Karpas-422 (cell line): Measurements from ENCODE around the gene XYLT1. TPM values are rescaled to one million over a fixed set of nuclear protein-coding genes. Genes with fewer than 3 reads are reported as not detected.

Experiments
- DNase-seq: peaks from one replicate; pipeline ENCODE4 v3.0.0-alpha.2; 2015
- H2AFZ ChIP-seq: fragments of 200-600 bp; sonication (generic); 2 replicates; pipeline ENCODE4 v1.6.1; 2014; ENCODE audit warnings: antibody characterized with exemption, low read length, mixed read lengths
- H3K27ac ChIP-seq: fragments of 200-600 bp; sonication (generic); 2 replicates; pipeline ENCODE4 v1.5.1; 2014; ENCODE audit warnings: mild to moderate bottlenecking, low read length, moderate library complexity
- H3K27me3 ChIP-seq: fragments of 200-600 bp; sonication (generic); 2 replicates; pipeline ENCODE4 v1.6.1; 2014; ENCODE audit warnings: low read length, mixed read lengths
- H3K36me3 ChIP-seq: fragments of 200-600 bp; sonication (generic); 2 replicates; pipeline ENCODE4 v1.6.1; 2014; ENCODE audit warnings: low read length, mixed read lengths; ENCODE audit not compliant: insufficient read depth
- H3K4me1 ChIP-seq: fragments of 200-600 bp; sonication (generic); 2 replicates; pipeline ENCODE4 v1.6.1; 2014; ENCODE audit warnings: mild to moderate bottlenecking, low read length, mixed read lengths
- H3K4me2 ChIP-seq: fragments of 200-600 bp; sonication (generic); 2 replicates; pipeline ENCODE4 v1.6.1; 2014; ENCODE audit warnings: low read length, low read depth, mild to moderate bottlenecking; ENCODE audit not compliant: poor library complexity, severe bottlenecking
- H3K4me3 ChIP-seq: fragments of 200-600 bp; sonication (generic); 2 replicates; pipeline ENCODE4 v1.5.1; 2014; ENCODE audit warnings: mild to moderate bottlenecking, antibody characterized with exemption, low read length, mixed read lengths
- H3K79me2 ChIP-seq: fragments of 200-600 bp; sonication (generic); 2 replicates; pipeline ENCODE4 v1.6.1; 2014; ENCODE audit warnings: mild to moderate bottlenecking, low read length, mixed read lengths
- H3K9ac ChIP-seq: fragments of 200-600 bp; sonication (generic); 2 replicates; pipeline ENCODE4 v1.6.0; 2014; ENCODE audit warnings: low read length
- H3K9me2 ChIP-seq: fragments of 200-600 bp; sonication (generic), shearing (Covaris generic); replicated peaks from 2 replicates; pipeline ENCODE4 v1.6.0; 2014; ENCODE audit warnings: mild to moderate bottlenecking, low read length, moderate library complexity; ENCODE audit not compliant: insufficient read depth
- H3K9me3 ChIP-seq: fragments of 300-700, 200-600 bp; sonication (generic); 2 replicates; pipeline ENCODE4 v1.6.1; 2014; ENCODE audit warnings: low read length, mixed read lengths
- H4K20me1 ChIP-seq: fragments of 200-600 bp; sonication (generic); 2 replicates; pipeline ENCODE4 v1.6.1; 2014; ENCODE audit warnings: mild to moderate bottlenecking, antibody characterized with exemption, low read length, low read depth; ENCODE audit not compliant: insufficient read depth
- total RNA-seq: library from RNA; depleted of rRNA; stranded (reverse); fragments of >200 nt; shearing (Covaris generic); gene quantifications from 2 replicates; pipeline ENCODE4 v1.2.3, GENCODE V29; 2014; ENCODE audit warnings: low replicate concordance

XYLT1 gene
- total RNA-seq, 1 experiment from 2014 or later: 11.8 TPM

DNA sequence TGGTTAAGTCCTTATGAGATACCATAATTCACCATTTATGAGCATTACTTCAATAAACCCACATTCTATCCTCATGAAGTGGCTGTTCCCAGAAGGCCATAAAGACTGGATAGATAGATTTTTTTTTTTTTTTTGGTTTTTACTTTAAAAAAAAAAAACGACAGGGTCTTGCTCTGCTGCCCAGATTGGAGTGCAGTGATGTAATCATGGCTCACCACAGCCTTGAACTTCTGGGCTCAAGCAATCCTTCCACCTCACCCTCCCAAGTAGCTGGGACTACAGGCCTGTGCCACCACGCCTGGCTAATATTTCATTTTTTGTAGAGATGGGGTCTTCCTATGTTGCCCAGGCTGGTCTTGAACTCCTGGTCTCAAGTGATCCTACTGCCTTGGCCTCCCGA is 102.3 kb downstream of the XYLT1 start:
- Histone ChIP-seq H2AFZ (no peak overlapping the region), H3K27ac (no peak overlapping the region), H3K4me2 (no peak overlapping the region), H3K9me2 (no peaks in the 10 kb centered on the region), H3K79me2 (peaks cover 3% of the 10 kb centered on the region; the same call in 1 of the 2 replicates), H3K9ac (no peak overlapping the region), H3K4me1 (peaks cover 46% of the 10 kb centered on the region), H3K9me3 (no peaks in the 10 kb centered on the region), H4K20me1 (peaks cover 42% of the 10 kb centered on the region; the same call in 1 of the 2 replicates), H3K4me3 (no peak overlapping the region), H3K27me3 (no peaks in the 10 kb centered on the region), H3K36me3 (no peaks in the 10 kb centered on the region)
- no peak for DNase-seq

DNA sequence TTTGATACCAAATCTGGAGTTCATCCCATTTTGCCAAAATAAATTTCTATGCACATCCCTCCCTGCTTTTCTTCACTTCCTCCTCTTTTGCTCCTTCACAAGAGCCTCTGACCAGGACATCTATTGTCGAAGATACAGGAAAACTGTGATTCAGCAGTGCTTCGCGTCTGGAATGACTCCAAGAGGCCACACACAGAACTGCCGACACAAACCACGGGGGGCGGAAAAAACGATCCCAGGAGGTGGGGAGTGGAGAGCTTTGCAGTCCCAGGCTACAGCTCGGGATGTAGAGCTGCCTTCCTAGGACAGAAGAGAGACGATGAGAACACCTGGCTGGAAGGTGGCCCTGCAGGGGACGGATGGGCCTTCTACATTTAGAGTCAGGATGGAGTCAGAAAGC is 102.8 kb downstream of the XYLT1 start:
- Histone ChIP-seq H4K20me1 (peaks cover 39% of the 10 kb centered on the region; the same call in 1 of the 2 replicates), H3K79me2 (peaks cover 3% of the 10 kb centered on the region; the same call in 1 of the 2 replicates), H3K9ac (no peak overlapping the region), H3K9me2 (no peaks in the 10 kb centered on the region), H2AFZ (no peak overlapping the region), H3K27me3 (no peaks in the 10 kb centered on the region), H3K27ac (no peak overlapping the region), H3K4me1 (peaks cover 46% of the 10 kb centered on the region), H3K36me3 (no peaks in the 10 kb centered on the region), H3K4me2 (no peak overlapping the region), H3K4me3 (no peak overlapping the region), H3K9me3 (no peaks in the 10 kb centered on the region)
- DNase-seq: no peak

DNA sequence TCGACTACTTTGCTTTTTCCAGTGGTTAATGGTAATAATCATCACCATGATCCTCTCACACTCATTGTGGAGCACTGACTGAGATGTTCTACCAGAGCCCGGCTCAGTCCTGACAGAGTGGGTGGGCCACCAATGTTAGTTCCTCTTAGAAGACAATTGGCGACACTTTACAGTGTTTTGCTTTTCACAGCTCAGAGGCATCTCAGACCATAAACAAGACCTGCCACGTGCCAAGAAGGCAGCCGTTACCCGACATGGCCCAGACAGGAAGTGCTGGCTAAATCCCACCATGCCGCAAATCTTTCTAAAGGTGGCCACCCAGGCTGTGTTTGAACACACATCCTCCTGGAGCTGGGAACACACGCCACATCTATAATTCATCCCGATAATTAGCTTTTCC is 103.7 kb downstream of the XYLT1 start:
- no peaks in the 10 kb centered on the region for H3K9me2 ChIP-seq
- peaks cover 3% of the 10 kb centered on the region; the same call in 1 of the 2 replicates for H3K79me2 ChIP-seq
- no peak overlapping the region for H3K4me3 ChIP-seq
- peaks cover 44% of the 10 kb centered on the region; the same call in 1 of the 2 replicates for H4K20me1 ChIP-seq
- H3K4me1 ChIP-seq: peaks cover 51% of the 10 kb centered on the region
- no peak overlapping the region for H3K9ac ChIP-seq
- no peak overlapping the region for H2AFZ ChIP-seq
- no peaks in the 10 kb centered on the region for H3K9me3 ChIP-seq
- no peaks in the 10 kb centered on the region for H3K27me3 ChIP-seq
- H3K4me2 ChIP-seq: no peak overlapping the region
- no peak for DNase-seq
- no peaks in the 10 kb centered on the region for H3K36me3 ChIP-seq
- no peak overlapping the region for H3K27ac ChIP-seq

DNA sequence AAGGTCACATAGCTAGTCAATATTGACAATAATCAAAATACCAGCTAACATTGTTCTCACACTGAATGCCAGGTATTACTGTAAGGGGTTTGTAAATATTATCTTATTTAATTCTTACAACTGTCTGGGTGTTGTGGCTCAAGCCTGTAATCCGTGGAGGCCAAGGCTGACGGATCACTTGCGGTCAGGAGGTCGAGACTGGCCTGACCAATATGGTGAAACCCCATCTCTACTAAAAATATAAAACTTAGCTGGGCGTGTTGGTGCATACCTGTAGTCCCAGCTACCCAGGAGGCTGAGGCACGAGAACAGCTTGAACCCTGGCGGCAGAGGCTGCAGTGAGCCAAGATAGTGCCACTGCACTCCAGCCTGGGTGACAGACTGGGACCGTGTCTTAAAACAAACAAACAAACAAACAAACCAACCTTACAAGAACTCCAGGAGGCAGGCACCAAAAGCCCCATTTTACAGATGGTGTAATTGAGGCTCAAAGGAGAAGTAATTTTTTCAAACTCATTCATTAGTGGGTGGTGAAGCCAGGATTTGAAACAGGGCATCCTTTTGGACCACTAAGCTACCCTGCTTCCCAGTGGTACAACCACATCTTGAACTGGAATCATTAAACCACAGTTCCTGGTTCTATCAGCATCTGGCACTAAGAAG is 104.3 kb downstream of the XYLT1 start:
- peaks cover 44% of the 10 kb centered on the region for H4K20me1 ChIP-seq
- no peaks in the 10 kb centered on the region for H3K36me3 ChIP-seq
- DNase-seq: no peak
- H3K27me3 ChIP-seq: no peaks in the 10 kb centered on the region
- no peak overlapping the region for H3K9ac ChIP-seq
- H3K79me2 ChIP-seq: peaks cover 3% of the 10 kb centered on the region; the same call in 1 of the 2 replicates
- H3K4me1 ChIP-seq: peaks cover 50% of the 10 kb centered on the region
- no peak overlapping the region for H3K4me2 ChIP-seq
- no peak overlapping the region for H3K4me3 ChIP-seq
- no peak overlapping the region for H3K27ac ChIP-seq
- no peaks in the 10 kb centered on the region for H3K9me2 ChIP-seq
- no peak overlapping the region for H2AFZ ChIP-seq
- H3K9me3 ChIP-seq: no peaks in the 10 kb centered on the region

DNA sequence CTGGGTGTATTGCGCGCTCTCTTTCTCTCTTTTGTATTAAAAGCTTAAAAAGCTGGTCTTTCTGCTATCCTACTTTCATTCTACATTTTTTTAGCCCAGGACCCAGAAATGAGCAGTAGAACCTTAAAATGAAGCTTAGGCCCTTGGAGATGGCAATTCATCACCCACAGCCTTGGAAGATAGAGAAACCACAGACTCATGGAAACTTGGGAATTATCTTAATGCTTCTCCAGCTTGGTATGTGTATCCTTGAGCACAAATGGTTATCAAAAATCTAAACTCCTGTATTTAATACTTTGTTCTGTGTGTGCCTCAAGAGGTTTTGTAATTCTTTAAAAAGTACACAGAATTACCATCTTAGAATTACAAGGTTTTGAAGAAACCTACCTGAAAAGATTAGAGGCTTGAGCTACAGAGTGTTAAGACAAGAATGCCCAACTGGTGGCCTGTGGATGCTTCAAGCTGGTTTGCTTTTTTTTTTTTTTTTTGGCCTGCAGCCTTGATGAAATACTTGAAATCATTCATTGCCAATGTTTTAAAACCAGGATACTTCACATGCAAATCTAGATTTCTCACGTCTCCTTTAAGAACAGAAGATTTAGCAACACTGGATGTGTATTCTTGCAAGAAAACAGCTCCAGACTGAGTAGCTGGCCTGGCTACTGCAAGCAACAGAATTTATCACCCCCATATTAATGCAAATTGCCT is 105.0 kb downstream of the XYLT1 start:
- no peaks in the 10 kb centered on the region for H3K9me3 ChIP-seq
- peaks cover 51% of the 10 kb centered on the region for H3K4me1 ChIP-seq
- no peak overlapping the region for H3K4me2 ChIP-seq
- no peaks in the 10 kb centered on the region for H3K36me3 ChIP-seq
- H3K9me2 ChIP-seq: no peaks in the 10 kb centered on the region
- no peak overlapping the region for H3K9ac ChIP-seq
- no peaks in the 10 kb centered on the region for H3K27me3 ChIP-seq
- no peak overlapping the region for H3K4me3 ChIP-seq
- H3K27ac ChIP-seq: no peak overlapping the region
- H2AFZ ChIP-seq: no peak overlapping the region
- H3K79me2 ChIP-seq: peaks cover 3% of the 10 kb centered on the region; the same call in 1 of the 2 replicates
- no peak for DNase-seq
- H4K20me1 ChIP-seq: peaks cover 44% of the 10 kb centered on the region

DNA sequence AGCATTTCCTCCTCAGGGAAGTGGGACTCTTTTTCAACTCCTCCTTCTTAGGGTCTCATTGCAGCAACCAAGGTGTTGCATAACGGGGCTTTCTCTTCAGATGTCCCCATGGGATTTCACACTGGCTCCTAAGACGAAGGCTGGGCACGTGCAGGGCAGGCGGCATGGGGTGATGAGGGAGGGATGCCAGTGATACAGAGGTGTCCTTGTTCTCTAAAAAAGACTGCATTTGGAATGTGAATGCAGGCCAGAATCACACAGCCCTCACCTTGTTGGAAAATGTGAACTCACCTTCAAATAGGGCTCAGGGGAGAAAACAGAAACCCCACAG is 105.6 kb downstream of the XYLT1 start:
- H3K4me3 ChIP-seq: no peak overlapping the region
- no peak overlapping the region for H3K4me2 ChIP-seq
- no peaks in the 10 kb centered on the region for H3K36me3 ChIP-seq
- H3K79me2 ChIP-seq: peaks cover 3% of the 10 kb centered on the region; the same call in 1 of the 2 replicates
- H3K27ac ChIP-seq: no peak overlapping the region
- H3K9me3 ChIP-seq: no peaks in the 10 kb centered on the region
- no peak overlapping the region for H2AFZ ChIP-seq
- H3K27me3 ChIP-seq: no peaks in the 10 kb centered on the region
- no peaks in the 10 kb centered on the region for H3K9me2 ChIP-seq
- H3K9ac ChIP-seq: no peak overlapping the region
- no peak for DNase-seq
- peaks cover 51% of the 10 kb centered on the region for H3K4me1 ChIP-seq
- peaks cover 44% of the 10 kb centered on the region for H4K20me1 ChIP-seq

DNA sequence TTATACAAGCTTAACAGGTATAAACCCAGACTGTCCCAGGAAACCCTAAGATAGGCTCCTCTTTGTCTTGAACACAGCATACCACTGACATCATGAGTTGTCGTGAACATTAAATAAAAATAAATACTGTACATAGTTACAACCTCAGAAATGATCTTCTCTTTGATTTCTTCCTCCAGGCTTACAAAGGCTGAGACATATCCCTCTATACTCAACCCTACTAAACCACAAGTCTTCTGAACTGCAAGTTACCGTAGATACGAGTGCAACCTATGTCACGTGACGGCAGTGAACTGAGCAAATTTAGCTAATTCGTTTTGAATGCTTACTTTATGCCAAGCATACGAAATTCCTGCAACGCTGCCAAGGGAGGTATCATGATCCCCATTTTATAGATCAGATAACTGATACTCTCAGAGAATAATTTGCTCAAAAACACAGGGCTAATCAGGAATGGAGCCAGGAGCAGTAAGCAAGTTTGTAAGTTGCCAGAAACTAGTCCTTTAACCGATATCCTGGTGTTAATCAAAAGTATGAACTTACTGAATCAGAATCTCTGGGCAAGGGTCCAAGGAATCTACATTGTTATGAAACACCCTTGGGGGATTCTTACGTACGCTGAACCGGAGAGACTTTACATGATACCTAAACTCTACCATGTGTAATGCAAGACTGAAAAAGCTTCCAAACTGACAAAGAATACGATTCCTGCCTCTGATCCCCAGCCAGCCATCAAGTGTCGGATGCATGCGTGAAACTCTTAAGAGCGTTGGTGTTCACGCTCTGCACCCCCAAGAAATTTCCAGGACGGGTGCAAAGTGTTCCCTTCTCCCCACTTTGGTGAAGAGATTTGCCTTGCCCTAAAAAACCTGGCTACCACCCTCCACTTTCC is 106.2 kb downstream of the XYLT1 start:
- Histone ChIP-seq H3K4me2 (no peak overlapping the region), H4K20me1 (peaks cover 39% of the 10 kb centered on the region), H3K9ac (no peak overlapping the region), H3K4me1 (peaks cover 51% of the 10 kb centered on the region), H3K36me3 (no peaks in the 10 kb centered on the region), H3K4me3 (no peak overlapping the region), H3K9me2 (no peaks in the 10 kb centered on the region), H3K27me3 (no peaks in the 10 kb centered on the region), H3K9me3 (no peaks in the 10 kb centered on the region), H2AFZ (no peak overlapping the region), H3K79me2 (peaks cover 3% of the 10 kb centered on the region; the same call in 1 of the 2 replicates), H3K27ac (no peak overlapping the region)
- DNase-seq: no peak

DNA sequence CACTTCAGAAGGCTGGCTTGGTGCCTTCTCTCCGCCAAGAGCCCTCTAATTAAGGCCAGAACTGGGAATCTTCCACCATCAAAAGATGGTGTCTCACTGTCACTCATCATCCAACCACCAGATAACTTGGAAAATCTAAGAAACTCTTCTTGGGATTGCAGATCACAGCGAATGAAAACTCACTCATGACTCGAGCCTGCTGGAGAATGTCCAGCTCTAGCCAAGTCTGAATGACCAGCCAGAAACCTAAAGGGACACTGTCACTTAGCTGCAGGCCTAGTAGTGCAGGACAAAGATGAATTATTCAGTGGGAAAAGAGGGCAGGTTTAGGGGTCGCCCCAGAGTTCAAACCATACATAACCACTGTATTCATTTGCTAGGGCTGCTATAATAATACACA is 107.8 kb downstream of the XYLT1 start:
- H3K4me2 ChIP-seq: no peak overlapping the region
- H3K79me2 ChIP-seq: peaks cover 3% of the 10 kb centered on the region; the same call in 1 of the 2 replicates
- no peak overlapping the region for H3K27ac ChIP-seq
- H4K20me1 ChIP-seq: peaks cover 39% of the 10 kb centered on the region
- peaks cover 49% of the 10 kb centered on the region for H3K4me1 ChIP-seq
- no peak overlapping the region for H2AFZ ChIP-seq
- H3K27me3 ChIP-seq: no peaks in the 10 kb centered on the region
- no peak for DNase-seq
- H3K9me3 ChIP-seq: no peaks in the 10 kb centered on the region
- H3K9ac ChIP-seq: no peak overlapping the region
- H3K36me3 ChIP-seq: no peaks in the 10 kb centered on the region
- H3K9me2 ChIP-seq: no peaks in the 10 kb centered on the region
- no peak overlapping the region for H3K4me3 ChIP-seq
